Stimulated activated CD4-positive, alpha-beta T cell treated with anti-CD3 and anti-CD28 coated beads, Interleukin-2, amount 100 ng/mL, for 24 hours (primary cell): ENCODE measurements around the gene ZNF286A.
"Not testable (repeated sequence)": the region's sequence is repeated elsewhere in the genome, so short reads cannot be mapped to it uniquely, and the experiment has no call there.

Source experiments
- DNase-seq, 2 donors: peaks; one replicate each; pipeline ENCODE4 v3.0.0-alpha.2; 2020

The ZNF286A gene

DNA sequence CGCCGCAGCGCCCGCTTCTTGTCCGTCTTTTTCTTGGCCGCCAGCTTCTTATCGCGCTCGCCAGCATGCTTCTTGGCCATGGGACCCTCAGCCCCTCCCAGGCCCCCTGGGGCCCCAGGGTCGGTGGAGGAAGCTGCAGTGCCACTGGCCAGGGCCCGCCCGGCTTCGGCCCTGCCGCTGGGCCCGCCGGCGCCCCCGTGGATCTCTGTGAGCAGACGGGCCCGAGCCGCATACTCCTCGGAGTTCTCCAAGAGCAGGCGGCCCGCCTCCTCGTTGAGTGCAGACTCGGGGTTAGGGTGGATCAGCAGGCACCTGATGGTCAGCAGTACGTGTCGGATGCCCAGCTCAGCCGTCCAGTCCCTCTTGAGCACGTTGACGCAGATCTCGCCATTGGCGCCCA, 4.7 kb downstream of the ZNF286A start:
- DNase-seq = not testable (repeated sequence)

DNA sequence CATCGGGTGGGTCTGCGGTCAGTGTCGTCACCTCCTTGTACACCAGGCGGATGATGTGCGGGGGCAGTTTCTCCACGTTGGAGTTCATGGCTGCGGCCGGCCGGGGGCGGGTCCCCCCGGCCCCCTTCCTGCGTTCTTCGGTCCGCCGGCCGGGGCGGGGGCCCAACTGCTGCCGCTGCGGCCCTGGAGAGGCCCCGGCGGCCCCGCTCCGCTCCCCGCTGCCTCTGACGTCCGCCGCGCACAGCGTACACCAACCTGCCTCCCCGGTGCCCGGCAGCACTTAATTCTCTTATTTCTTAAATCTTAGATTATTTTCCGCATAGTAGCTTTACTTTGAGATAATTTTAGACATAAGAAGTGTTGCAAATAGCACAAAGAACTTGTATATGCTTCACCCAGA, 5.3 kb downstream of the ZNF286A start:
- not testable (repeated sequence) for DNase-seq

DNA sequence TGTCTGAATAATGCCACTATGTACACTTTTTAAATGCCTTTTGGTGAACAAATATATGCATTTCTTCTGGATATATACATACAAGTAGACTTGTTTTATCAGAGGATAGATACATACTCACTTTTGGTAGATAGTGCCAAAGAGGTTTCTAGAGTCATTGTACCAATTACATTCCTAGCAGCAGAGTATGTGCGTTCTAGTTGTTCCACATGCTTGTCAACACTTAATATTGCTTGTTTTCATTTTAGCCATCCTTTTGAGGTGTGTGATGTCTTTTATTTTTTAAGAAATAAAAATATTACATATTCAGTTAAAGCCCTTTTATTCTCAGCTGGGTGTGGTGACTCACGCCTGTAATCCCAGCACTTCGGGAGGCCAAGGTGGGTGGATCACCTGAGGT, 9.3 kb downstream of the ZNF286A start:
- not testable (repeated sequence) for DNase-seq

DNA sequence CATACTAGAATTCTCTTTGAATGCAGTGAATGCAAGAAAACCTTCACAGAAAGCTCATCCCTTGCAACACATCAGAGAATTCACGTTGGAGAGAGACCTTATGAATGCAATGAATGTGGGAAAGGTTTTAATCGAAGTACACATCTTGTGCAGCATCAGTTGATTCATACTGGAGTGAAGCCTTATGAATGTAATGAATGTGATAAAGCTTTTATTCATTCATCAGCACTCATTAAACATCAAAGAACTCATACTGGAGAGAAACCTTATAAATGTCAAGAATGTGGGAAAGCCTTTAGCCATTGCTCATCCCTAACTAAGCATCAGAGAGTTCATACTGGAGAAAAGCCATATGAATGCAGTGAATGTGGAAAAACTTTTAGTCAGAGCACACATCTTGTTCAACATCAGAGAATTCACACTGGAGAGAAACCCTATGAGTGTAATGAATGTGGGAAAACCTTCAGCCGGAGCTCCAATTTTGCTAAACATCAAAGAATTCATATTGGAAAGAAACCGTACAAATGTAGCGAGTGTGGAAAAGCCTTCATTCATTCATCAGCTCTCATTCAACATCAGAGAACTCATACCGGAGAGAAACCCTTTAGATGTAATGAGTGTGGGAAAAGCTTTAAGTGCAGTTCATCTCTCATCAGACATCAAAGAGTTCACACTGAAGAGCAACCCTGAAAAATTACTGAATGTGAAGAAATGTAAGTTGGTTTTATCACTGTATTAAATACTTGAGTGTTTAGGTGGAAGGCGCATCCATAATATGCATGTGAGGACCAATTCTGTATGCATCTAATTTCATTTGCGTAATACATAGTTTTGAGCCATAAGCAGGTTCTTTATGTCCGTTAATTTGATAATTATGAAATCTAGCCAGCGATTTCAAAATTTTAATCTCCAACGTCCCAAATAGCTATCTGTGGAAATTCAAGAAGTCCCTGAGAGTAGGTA, 17.3 kb downstream of the ZNF286A start:
- not testable (repeated sequence) for DNase-seq

DNA sequence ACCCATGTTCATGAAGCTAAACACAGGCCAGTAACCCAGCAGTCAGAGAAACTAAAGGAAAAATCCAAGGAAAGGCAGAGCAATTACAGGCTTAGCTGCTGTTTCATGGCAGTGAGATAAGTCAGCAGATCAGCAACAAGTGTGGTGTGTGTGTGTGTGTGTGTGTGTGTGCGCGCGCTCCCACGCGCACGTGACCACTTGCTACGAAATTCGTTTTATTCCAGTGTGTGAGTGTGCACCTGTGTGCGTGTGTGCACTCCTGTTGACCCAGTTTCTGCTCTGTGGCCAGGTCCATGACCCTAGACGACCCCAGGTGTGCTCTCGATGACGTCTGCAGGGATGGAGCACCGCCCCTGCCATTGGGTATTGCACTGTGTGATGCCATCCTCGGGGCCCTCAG, 31.0 kb downstream of the ZNF286A start:
- DNase-seq = not testable (repeated sequence)

DNA sequence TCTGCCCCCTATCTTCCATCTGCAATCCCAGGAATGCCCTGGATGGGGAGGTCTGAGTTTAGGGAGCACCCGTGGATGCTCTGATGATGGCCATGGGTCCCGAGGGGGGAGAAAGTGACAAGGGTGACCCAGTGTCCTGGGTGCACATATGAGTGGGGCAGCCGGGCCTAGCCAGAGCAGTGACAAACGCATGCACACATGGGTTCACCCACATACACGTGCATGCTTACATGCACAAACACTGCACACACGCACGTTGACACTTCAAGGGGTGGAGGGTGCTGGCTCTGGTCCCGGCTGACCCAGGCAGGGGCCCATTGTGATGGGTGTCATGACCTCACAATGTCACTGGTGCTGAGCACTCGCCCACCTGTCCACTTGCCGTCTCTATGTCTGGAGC, 32.3 kb downstream of the ZNF286A start, which contains the start of gene TBC1D26:
Gene TBC1D26, plus strand, starts transcription at position 384 of the 400 bp plus-strand sequence. CDS start 3,066 bp downstream, outside the sequence.
- not testable (repeated sequence) for DNase-seq

DNA sequence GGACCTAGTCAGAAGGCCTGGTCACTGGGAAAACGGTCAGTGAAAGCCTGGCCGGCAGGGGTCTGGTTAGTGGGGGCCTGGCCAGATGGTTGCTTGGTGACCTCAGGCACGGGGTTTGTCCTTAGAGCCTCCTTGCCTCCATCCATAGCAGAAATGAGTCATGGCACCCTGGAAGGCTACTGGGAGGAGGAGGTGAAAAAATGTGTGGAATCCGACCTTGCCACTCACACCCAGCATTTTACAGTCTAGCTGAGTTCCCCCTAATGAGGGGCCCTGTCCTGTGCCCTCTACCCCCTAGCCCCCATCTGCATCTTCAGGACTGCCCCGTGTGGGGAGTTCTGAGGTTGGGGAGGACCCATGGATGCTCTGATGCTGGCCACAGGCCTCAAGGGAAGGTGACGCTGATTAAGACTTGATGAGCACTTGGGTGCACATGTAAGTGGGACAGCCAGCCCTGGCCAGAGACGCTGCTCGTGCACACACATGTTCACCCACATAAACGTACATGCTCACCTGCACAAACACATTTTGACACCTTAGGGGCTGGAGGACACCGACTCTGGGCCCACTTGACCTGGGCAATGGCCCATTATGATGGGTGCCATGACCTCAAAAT, 33.7 kb downstream of the ZNF286A start:
- not testable (repeated sequence) for DNase-seq

DNA sequence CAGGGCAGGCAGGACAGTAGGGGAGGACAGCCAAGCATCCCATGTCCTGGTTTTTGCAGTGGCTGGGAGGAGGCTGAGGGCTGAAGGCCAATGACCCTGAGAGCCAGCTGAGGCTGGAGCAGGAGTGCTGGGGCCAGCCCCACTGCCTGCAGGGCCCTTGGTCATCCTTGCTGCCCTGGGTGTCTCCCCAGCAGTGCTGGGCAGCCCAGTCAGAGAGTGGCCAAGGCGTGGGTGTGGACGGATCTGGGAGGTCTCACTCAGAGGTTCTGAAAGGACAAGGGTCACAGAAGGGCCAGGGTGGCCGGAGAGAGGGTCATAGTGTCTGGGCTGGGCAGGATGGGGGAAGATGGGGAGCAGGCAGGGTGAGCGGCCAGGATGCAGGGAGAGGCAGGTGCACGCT, 37.0 kb downstream of the ZNF286A start:
- not testable (repeated sequence) for DNase-seq

DNA sequence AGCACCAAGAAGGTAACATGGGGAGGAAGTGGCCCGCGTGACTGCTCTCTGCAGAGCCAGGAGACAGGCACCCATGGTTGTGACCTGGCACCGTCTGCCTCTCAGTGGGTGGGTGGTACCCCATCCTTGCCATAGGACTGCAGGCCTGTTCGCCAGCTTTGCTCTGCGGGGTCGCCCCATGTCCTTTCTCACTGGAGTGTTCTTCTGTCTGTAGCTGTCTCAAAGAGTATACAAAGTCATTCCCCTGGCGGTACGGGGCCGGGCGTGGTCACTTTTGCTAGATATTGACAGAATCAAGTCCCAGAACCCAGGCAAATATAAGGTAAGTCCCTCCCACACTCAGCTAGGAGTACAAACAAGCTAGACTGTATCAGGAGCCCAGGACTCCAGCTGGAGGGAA, 38.5 kb downstream of the ZNF286A start:
- DNase-seq = no peak

DNA sequence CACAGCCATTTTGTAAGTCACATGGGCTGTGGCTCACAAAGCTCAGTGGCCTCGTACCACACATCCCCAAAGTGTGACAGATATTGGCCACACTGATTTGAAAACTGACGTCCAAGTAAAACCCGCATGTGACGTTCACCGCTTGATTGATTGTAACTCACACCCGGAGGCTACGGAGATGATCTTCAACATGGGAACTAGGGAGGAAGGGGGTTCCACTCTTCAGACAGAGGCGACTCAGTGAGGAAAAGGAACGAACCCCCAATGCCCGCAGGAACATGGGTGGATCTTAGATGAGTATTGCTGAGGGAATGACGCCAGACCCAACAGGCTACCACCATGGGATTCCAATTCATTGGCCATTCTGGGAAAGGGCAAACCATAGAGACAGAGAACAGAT, 39.7 kb downstream of the ZNF286A start:
- DNase-seq = not testable (repeated sequence)

DNA sequence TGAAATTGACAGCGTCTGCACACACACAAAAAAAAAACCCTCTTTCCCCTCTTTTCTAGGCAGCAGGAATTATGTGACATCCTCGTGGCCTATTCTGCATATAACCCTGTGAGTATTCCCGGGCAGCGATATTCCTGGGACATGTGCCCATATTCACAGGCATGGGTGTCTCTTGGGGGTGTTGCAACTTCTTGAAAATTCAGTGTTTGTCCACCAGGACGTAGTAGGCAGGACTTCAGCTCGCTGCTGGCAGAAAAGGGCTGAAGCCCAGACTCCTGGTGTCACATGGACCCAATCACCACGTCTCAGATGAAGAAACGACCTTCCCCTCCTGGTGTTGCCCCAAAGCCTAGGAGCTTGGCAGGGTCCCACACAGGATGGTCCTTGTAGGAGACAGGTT, 40.5 kb downstream of the ZNF286A start:
- DNase-seq = not testable (repeated sequence)

DNA sequence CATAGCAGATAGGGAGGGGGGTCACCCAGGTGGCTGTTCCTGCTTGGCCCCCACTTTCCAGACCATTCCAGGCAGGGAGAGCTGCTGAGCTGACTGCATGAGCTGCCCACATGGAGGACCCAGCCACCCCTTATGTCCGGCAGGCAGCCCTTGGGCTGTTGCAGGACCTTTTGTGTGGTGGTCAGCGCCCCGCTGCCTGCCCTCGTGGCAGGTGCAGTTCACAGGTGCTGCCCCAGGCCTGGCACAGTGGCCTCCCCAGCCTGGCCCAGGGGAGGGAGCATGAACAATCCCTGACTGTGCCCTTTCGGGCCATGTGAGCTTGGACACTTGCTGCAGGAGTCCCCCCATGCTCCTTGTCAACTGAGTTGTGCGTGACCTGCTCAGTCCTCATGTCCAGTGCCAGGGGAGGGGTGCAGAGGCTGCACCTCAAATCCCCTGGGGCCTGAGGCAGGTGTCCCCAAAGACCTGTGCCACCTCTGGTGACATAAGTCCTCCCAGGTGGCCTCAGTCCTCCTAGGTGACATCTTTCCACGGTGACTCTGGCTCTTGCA, 41.1 kb downstream of the ZNF286A start:
- DNase-seq = no peak

DNA sequence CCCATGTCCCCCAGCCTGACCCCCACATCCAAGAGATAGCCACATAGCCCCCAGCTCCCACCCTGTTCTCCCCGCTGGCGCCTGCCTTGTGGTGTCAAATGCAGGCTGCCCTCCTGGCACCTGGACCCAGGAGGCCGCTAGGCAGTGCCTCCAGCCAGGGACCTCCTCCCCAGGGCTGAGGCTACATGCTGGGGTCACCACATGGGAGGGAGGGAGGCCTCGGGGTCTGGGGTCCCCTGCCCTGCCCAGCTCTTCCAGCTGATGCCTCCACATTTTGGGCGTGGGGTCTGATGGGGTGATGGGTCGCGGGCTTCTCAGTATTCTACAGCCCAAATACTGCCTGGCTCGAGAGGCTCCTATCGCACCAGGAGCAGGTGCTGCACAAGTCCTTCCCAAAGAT, 42.1 kb downstream of the ZNF286A start:
- DNase-seq = no peak

DNA sequence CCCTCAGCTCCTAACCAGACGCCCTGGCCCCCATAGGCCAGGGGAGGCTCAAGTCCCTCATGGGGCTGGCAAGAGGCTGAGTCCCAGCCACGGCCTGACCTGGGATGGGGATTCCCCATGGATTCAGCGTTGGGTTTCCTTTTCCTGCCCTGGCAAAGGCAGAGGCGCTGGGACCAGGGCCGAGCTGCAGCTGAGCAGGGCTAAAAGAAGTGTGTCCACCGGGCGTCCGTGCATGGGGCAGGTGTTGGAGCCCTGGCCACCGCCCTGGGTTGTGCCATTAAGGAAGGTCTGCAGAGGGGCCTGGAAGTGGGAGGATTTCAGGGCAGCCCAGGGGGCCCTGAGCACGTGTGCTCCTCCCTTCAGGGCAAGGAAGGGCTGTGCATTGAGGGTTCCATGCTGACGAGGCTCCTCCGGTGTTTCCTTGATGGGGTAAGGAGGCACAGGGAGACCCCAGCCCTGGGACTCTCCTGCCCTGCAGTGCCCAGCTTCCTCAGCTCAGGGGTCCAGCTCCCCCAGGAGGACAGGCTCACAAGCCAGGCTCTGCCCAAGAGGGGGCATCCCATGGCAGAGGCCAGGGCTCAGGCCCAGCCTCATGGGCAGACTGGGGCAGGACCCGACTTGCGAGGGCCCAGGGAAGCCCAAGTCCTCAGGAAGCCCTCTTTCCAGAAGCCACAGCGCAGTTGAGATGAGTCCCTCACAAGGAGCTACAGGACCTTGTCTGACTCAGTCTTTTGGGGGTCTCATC, 42.7 kb downstream of the ZNF286A start:
- no peak for DNase-seq

DNA sequence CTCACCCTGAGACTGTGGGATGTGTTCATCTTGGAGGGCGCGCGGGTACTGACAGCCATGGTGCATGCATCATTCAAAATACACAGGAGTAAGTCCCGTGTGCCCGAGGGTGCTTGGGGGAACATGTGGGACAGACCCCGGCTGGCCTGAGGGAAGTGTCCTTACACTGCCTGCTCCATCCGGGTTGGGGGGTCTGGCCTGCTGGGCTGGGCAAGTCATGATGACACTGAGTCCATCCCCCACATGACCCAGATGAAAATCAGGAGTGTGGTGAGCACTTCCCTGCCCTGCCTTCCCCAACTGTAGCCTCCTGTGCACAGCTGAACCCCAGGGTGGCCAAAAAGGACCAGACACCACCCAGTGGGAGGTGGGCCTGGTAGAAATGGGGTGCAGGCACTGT, 43.4 kb downstream of the ZNF286A start:
- no peak for DNase-seq

DNA sequence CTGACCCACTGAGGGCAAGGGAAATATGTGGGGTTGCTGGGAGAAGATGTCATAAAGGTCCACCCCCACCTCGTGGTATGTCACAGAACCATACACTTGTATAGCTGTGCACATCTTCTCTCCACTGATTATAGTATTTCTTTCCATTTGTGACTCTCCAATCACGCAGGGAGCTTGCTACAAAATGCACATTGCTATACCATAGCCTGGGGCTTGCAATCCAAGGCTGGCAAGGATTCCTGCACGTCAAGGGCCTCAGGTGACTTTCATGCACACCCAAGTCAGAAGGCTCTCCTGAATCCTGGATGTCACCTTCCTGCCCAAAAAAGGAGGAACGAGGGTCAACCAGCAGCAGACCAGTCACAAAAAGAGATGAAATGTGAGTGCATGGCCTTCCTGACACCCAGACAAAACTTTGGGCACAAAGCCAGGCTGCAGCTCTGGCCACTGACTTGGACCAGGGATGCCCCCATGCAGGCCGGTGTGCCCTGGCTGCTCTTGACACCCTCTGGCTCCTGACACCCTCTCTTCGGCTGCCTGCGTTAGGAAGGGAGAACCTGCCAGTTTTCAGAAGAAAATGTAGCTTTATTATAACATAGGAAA, 44.6 kb downstream of the ZNF286A start:
- no peak for DNase-seq

DNA sequence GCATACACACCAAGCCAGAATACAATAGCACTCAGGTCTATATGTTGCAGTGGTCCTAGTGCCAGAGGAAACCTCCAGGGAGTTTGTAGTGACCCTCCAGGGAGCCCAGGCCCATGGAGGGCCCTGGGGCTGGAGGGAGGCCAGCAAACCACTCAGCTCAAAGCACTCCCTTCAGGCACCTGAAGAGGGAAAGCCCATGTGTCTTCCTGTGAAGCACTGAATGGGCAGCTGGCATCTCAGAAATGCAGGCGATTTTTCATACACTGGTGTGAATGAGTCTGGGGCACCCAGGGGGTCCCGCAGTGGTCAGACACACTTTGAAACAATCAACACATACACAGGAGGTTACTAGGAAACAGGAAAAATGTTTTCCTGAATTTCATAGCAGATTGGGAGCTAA, 45.3 kb downstream of the ZNF286A start:
- no peak for DNase-seq

DNA sequence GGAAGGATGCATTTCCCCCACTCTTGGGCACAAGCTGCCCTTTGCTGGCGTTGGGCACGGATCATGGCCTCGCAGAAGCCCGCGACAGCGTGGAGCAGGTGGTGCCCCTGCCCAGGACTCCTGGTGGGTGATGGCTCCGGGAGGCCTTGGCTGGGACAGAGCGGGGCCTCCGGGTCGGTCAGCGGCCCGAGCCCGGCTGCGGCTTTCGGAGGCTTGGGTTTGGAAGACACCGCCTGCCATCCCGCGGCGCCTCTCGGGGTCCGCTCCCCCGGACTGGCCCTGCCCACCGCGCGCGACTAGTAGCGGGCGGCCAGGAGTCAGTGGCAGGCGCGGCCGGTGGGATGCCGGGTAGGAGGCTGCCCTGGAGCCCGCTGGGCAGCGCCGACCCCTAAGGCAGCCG, 49.9 kb downstream of the ZNF286A start:
- DNase-seq = not testable (repeated sequence)

DNA sequence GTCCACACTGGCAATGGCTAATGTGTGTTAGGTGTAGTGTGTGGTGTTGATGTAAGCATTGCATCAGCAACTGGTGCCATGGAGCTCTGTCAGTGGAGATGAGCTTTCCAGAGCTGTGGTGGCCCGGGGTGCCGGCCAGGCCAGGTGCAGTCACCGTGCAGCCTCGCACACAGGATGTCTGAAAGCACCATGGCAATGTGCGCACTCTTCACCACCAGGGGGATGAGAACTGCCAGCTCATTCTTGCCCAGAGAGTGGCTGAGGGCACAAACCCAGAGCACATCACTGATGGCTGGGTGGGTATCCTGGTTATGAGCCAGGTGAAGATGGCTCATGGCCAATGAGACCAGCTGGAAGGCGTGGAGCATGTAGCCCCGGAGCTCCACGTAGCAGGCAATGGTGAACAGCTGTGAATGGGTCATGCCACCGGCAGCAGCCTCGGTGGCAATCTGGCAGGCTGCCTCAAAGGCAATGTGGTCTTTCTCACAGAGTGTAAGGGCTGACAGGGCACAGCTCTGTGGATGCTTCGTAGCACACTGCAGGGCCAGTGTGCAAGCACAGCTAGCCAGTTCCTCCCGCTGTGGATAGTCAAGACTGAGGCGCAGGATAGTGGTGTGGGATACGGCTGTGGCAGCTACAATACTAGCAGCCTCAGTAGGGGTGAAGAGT, 69.4 kb downstream of the ZNF286A start:
- DNase-seq = not testable (repeated sequence)
